GM21360 (cell line): ENCODE measurements around the gene MAPKAPK3.

Experiments used
- ATAC-seq: cut with Tn5 transposase; IDR thresholded peaks from one replicate; pipeline ENCODE4 v1.9.1; 2021; ENCODE audit warnings: mild to moderate bottlenecking, moderate library complexity; ENCODE audit not compliant: unreplicated experiment

MAPKAPK3 gene

DNA sequence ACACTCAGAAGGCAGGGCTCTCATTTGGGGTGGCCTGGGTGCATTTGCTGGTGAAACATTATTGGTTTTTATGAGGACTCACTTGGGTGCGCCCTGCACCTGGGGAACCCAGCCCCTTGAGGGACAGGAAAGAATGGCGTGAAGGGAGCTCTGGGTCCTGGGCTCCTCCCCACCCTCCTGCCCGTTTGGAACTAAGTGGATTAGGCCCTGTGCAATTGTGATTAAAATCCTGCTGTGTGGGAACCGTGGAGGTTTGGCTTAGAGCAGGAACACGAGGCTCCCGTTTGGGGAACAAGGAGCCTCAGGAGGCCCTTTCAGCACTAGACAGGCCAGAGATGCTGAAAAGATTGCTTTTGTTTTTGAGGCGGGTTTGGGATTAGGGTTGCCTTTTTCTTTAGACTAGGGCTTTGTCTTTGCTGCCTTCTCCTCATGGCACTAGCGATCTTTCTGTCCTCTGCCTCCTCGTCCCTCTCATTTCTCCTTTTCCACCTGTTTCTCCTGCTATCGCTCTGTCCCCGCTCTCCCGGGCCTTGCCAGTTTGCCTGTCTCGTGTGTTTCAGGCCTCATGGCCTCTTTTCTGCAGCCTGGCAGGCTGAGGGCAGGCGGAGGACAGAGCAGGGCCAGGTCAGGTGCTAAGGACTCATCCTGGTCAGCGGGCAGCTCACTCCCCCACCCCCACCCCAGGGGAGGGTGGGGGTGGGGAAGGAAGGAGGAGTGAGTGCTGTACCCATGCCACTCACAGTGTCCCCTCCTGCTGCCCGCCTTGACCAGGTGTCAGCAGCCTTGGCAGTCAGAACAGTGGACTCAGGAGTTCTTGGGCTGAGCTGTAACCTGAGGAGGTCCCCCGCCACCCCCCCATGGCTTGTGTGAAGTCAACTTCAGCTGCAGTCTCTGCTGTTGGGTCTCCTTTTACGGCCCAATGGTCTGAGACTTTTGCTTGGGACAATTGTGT is 8.6 kb downstream of the MAPKAPK3 start:
- ATAC-seq: no peak

GRCh38 chr3:50626401-50626800 is 9.4 kb downstream of the MAPKAPK3 start:
- no peak for ATAC-seq

- ATAC-seq: no peak
Observed at GRCh38 chr3:50627407-50628051, 10.6 kb downstream of the MAPKAPK3 start.

- ATAC-seq: no peak
Observed at GRCh38 chr3:50628601-50629000, 11.7 kb downstream of the MAPKAPK3 start.

DNA sequence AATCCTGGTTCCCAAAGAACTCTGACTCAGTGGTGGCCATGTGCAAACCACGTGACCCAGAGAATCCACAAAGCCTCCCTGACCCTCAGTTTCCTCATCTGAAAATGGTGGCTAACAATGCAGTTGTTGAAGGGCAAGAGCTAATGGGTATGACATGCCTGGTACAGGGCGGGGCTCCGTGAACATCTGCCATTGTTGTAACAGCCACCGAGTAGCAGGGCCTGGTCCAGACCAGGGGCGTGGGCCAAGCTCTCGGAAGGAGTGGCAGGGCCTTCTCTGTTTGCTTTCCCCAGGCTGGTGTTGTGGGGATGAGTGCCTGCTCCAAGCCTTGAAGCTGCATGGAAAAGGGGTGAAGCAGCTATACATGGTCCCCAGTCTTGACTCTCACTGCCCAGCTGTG is 13.4 kb downstream of the MAPKAPK3 start:
- no peak for ATAC-seq

GRCh38 chr3:50630877-50631276 is 13.9 kb downstream of the MAPKAPK3 start:
- no peak for ATAC-seq

DNA sequence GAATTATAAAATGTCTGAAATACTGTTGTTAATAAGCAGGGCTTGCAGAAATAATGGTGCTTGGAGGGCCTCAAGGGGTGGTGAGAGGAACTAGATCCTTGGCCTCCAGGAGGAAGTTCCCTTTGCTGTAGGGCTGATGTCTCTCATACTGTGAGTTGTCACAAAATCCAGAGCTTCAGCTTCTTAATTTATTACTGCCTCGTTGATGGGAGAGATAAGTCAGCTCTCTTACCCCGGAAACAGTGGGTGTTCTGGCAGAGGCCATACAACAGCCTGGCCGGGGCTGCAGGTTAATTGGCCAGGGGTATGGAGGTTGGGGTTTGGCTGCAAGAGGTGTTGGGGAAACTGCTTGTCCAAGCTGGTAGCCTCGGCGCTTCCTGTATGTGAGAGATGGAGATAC is 15.5 kb downstream of the MAPKAPK3 start:
- ATAC-seq: no peak

DNA sequence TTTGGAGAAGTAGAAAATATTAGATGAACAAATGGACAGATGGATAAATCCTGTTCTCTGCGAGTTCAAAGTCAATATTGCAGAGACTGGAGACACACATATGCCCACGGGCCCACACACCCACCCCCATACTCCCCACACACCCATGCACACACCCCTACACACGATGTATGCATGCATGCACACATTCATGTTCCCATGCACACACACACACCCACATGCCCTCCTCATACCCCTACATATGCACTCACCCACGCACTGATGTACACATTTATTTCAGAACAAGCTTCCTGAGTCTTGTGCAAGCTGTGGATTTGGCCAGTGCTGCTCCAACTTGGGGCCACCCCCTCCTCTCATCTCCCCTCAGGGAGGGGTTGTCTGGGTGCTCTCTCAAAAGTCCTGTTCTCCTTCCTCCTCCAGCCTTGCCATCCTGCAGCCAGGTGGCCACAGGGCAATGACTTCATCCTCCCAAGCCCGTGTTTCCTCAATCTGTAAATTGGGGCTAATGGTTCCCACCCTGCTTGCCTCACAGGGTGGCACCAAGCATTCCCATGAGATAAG is 16.4 kb downstream of the MAPKAPK3 start:
- no peak for ATAC-seq

DNA sequence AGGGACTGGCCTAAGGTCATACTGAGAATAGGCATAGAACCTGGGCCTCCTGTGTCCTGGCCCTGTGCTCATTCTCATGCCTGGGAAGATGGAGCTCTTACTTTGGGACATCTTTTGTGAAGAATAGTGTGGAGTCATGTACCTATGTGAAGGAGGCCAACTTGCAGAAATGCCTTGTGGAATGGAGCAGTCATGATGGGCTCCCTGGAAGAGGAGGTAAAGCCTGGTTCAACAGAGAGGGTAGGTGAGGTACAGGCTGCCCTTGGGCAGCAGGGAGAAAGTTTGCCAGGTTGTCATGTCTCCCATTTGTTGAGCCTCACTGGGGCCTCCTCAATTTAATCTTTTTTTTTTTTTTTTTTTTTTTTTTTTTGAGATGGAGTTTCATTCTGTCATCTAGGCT is 18.1 kb downstream of the MAPKAPK3 start:
- no peak for ATAC-seq

GRCh38 chr3:50637011-50637410 is 20.1 kb downstream of the MAPKAPK3 start:
- no peak for ATAC-seq

DNA sequence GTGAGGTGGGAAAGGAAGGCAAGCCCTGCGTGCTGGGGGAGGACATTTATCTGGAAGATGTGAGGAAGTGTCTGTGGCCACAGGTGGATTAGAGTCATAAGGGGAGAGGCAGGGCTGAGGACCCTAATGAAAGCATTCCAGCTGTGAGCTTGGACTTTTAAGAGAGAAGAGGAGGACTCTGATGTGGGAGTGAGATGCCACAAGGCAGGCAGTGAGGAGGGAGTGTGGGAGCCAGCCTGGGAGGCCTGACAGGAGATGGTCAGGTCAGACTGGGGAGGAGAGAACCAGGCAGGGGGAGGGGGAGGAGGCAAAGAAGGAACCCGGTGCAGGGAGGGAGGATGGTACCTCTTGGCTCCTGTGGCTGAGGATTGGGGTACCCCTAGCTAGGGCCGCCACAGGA is 21.0 kb downstream of the MAPKAPK3 start:
- ATAC-seq: no peak

DNA sequence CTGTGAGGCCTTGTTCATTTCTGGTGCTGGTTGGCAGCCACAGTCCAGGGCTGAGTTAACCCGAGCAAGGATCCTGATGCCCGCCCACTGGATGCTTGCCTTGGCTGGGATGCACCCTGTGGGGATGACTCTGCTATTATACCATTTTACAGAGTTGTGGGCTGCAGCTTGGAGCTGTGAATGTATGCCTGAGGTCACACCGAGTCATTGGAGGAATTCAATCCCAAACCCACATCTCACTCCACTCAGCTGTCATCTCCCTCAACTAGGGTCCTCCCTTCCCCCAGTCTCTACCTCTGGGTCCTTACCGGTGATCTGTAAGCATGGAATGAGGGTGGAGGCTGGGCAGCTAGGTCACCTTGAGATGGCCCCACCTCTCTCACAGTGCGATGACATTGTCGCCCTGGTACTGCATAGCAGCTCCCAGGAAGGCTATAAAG is 22.1 kb downstream of the MAPKAPK3 start:
- ATAC-seq: no peak

GRCh38 chr3:50642382-50642781 is 25.4 kb downstream of the MAPKAPK3 start:
- no peak for ATAC-seq

DNA sequence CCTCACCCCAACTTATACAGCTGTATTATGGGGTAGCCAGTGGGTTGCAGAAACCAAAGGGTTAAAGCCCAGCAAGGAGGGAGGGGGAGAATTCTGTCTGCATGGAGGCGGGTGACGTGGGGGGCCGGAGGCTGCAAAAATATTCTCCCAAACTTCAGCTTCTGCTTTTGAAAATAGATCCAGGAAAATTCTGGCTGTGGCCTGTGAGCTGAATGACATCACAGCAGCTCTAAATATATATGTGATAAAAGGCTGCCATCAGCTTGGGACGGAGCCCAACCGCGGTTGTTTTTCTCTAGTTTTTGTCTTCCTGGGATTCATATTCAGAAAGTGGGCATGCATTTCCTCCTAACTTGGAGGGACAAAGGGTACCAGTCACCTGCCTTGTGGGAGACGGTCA is 27.6 kb downstream of the MAPKAPK3 start:
- ATAC-seq: no peak

- ATAC-seq: no peak
Observed at GRCh38 chr3:50645378-50645777, 28.4 kb downstream of the MAPKAPK3 start.

GRCh38 chr3:50648313-50648712 is 31.4 kb downstream of the MAPKAPK3 start:
- no peak for ATAC-seq

DNA sequence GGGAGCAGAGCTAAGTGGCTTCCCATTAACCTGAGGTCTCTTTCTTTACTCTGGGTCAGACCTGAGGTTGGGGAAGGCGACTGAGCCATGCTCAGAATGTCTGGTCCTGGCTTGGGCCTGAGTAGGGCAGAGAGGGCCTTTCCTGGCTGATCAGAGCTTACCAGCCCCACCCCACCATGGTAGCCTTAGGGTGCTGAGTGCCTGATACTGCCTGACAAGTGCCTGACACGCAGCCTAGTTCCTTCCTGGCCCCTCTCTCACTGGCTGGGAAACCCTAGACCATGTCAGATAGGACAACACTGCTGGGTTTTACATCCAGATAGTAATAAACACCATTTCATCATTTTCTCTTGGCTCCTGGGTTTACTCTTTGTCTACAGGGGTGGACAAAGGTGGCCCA is 32.0 kb downstream of the MAPKAPK3 start:
- ATAC-seq: no peak

- no peak for ATAC-seq
Observed at GRCh38 chr3:50649451-50649931, 32.5 kb downstream of the MAPKAPK3 start.

GRCh38 chr3:50650018-50650417 is 33.1 kb downstream of the MAPKAPK3 start:
- no peak for ATAC-seq

GRCh38 chr3:50651445-50651844 is 34.5 kb downstream of the MAPKAPK3 start:
- no peak for ATAC-seq

GRCh38 chr3:50651920-50652529 is 35.1 kb downstream of the MAPKAPK3 start:
- ATAC-seq: no peak
